Sigmoid colon (tissue), 4 donors: ENCODE measurements around the gene ING3.

Experiments used
- EP300 ChIP-seq, 4 donors: sonication (generic); formaldehyde crosslinking; IDR thresholded peaks; one replicate each; pipeline ENCODE4 v1.6.1; 2017; ENCODE audit warnings: antibody characterized with exemption in 4 of 4
- POLR2A ChIP-seq, 2 donors: fragments of 450-650 bp; IDR thresholded peaks; one replicate each; pipeline ENCODE4 v1.6.1; 2016; ENCODE audit warnings: antibody characterized with exemption in 2 of 2, mild to moderate bottlenecking in 2 of 2, moderate library complexity in 2 of 2
- POLR2AphosphoS5 ChIP-seq, 4 donors: sonication (generic); formaldehyde crosslinking; IDR thresholded peaks; one replicate each; pipeline ENCODE4 v1.6.1; 2017; ENCODE audit warnings: antibody characterized with exemption in 4 of 4
- TF ChIP-seq, protein P1 (sequence below), 4 experiments: fragments of 450-650 bp in 3 of 4; fragments of 200-600 bp in 1 of 4; IDR thresholded peaks; one replicate each; pipeline ENCODE4 v1.5.1; 2016 to 2019; ENCODE audit warnings: antibody characterized with exemption in 4 of 4, mild to moderate bottlenecking in 3 of 4, moderate library complexity in 2 of 4

DNA sequence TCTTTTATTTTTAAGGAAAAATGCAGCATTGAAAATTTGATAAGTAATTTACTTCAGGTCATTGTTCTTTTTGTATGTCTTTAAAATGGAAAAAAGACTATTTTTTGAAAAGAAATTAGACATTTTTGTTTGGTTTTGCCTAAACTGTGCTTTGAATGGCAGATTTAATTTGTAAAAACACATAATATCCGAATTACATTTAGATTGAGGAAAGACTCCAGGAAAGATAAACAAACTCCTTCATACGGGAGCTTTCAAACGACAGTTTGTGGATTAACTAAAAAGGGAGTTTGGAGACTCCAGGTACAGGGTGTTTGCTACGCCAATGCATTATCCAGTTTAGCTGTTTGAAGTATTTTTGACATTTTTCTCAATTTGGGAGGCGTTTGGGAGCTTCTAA is 74.0 kb downstream of the ING3 start:
- TF ChIP-seq, protein P1, sequence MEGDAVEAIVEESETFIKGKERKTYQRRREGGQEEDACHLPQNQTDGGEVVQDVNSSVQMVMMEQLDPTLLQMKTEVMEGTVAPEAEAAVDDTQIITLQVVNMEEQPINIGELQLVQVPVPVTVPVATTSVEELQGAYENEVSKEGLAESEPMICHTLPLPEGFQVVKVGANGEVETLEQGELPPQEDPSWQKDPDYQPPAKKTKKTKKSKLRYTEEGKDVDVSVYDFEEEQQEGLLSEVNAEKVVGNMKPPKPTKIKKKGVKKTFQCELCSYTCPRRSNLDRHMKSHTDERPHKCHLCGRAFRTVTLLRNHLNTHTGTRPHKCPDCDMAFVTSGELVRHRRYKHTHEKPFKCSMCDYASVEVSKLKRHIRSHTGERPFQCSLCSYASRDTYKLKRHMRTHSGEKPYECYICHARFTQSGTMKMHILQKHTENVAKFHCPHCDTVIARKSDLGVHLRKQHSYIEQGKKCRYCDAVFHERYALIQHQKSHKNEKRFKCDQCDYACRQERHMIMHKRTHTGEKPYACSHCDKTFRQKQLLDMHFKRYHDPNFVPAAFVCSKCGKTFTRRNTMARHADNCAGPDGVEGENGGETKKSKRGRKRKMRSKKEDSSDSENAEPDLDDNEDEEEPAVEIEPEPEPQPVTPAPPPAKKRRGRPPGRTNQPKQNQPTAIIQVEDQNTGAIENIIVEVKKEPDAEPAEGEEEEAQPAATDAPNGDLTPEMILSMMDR (IDR thresholded peaks at IDR 0.05) = no peak
- TF ChIP-seq POLR2AphosphoS5 (IDR thresholded peaks at IDR 0.05) (no peak), POLR2A (IDR thresholded peaks at IDR 0.05) (no peak), EP300 (IDR thresholded peaks at IDR 0.05) (no peak)
